SIG-M5 treated with dmso at 0.1 percent for 504 hours (cell line): ENCODE data around the gene NFIA.

ENCODE experiments used
- DNase-seq: peaks from one replicate; lab custom pipeline; 2025; ENCODE audit not compliant: unreplicated experiment; lab: John Stamatoyannopoulos, UW

NFIA gene

GRCh38 chr1:61420909-61421835, 338.8 kb downstream of the NFIA start:
- DNase-seq, result no peak

DNA sequence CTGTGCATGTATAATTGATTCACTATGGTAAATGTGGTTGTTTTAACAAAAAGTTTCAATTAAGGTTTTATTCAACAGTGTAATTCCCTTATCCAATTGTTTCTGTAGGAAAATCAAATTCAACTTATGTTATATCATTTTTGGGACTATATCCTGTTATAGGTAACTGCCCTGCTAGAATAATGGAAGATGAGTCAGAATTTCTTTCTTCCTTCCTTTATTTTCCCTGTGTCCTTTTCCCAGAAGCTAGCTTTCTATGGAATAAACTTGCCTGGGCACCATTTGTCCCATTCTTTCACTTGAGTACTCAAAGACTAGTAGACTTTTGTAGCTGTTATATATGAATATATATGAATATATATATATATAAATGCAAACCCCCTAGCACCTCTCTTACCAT, 341.3 kb downstream of the NFIA start:
- no peak for DNase-seq

DNA sequence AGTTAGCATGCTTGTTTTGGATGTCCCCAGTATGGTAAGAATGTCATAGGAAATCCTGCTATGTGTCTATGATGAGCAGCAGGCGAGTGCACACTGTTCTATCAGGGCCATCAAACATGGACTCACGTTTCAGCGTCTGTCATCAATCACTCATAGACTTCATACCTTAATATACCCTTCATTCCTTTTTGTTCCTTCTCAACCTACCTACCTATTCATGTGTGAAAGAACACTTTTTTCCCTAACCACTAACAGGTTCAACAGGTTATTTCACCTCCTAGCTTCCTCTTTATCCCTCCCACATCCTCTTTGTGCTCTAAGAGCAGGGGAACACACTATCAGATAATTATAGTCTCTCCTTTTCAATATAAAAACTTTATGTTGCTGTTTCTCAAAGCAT, 342.0 kb downstream of the NFIA start:
- DNase-seq, result no peak

DNA sequence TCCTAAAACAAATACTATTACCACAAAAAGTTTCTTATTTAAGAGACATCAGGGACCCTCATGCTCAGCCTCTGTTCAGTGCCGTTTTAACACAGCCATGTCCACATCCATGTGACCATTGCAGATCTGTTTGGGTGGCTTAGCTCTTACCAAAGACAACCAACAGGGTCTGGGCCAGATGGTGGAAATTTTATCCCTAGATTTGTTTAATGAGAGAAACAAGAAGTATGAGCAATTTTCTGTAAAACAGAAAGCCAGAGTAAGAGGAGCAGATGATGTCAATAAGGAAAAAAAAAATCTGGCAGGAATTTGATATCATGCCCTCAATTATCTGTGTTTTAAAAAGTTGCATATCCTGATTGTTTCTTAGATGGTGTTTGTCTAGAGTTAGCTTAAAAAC, 342.7 kb downstream of the NFIA start:
- no peak for DNase-seq

DNA sequence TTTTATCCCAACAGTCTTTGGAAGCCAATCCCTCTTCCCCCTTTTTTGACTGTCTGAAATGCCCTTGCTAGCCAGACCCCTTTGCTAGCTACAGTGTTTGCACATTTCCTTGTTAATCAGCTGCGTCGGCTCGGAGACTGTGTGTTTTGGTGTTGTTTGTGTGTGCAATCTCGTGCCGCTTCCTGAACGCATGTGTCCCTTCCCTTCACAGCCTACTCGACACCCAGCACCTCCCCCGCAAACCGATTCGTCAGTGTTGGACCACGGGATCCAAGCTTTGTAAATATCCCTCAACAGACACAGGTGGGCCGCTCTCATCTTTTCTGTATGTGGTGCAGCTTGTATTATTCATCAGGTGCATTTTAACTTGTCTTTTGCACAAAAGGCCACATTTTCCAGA, 343.9 kb downstream of the NFIA start:
- no peak for DNase-seq

- no peak for DNase-seq
Observed at GRCh38 chr1:61426885-61427284, 344.5 kb downstream of the NFIA start.

DNA sequence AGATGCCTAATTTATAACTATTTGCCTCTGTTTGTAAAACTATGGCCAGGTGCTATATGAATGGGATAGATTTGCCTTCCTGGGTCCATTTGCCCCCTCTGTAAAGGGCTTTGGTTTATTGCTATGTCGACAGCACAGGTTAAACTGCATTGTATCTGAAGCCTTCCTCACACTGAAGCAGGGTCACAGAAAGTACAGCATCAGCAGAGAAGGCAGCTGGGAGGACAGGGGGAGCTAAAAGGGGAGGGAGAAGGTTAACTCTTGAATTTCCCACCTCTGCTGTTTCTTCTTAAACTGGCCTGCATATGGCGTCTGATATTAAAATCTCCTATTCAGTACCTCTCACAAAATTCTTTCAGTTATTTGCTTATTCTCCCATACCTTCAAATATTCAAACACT, 345.1 kb downstream of the NFIA start:
- DNase-seq, result no peak

DNA sequence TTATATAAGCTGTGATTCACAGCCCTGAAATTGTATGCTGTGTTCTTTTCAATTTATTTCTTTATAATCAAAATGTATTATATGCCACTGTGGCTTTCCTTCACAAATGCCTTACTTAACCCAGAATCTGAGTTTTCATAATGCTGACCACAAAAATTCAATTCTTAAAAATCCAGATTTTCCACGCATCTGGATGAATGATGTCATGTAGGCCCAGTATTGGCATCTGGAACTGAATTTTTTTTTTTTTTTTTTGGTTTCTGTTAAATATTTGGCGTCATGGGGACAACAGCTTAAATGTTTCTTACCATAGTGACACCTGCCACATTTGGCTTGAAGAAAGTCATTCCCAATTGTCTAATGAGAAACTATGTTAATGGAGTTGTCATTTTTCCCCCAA, 345.8 kb downstream of the NFIA start:
- no peak for DNase-seq

GRCh38 chr1:61432616-61433388, 350.4 kb downstream of the NFIA start:
- no peak for DNase-seq

- DNase-seq, result no peak
Observed at GRCh38 chr1:61433646-61434045, 351.3 kb downstream of the NFIA start.

DNA sequence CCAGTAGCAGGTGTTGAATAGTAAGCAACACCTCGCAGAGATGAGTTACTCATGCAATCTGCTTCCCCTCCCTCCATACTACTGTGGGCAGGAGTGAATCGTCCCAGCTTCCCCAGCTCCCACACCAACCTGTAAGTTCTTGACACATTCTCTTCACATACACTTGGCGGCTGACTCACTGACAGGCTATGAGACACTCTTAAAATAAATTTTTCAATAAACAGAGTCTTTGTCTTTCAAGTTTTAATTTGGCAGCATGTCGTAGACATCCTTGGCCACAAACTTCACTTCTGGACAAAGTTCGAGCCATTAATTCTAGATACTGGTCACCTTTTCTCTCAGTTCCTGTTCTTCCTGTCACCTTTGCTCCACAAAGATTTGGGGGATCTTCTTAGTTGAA, 351.9 kb downstream of the NFIA start:
- DNase-seq, result no peak

DNA sequence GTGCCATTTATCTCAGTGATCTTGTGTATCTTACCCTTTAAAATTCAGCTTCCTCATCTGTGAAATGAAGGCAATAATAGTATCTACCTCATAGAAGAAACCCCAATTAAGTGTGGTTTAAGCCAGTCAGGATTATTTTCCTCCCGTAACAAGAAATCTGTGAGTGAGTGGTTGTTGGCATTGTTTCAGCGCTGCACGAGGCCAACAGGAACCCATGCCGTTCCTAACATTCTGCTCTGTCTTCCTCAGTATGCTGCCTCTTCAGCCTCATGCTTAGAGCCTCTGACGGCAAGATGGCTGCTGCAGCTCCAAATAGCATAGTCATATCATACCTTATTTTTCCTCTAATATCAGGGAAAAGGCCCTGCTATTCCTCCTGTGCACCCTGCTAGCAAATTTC, 352.9 kb downstream of the NFIA start:
- DNase-seq, result no peak

GRCh38 chr1:61436016-61436415, 353.7 kb downstream of the NFIA start:
- DNase-seq, result no peak

- no peak for DNase-seq
Observed at GRCh38 chr1:61436491-61437120, 354.2 kb downstream of the NFIA start.

DNA sequence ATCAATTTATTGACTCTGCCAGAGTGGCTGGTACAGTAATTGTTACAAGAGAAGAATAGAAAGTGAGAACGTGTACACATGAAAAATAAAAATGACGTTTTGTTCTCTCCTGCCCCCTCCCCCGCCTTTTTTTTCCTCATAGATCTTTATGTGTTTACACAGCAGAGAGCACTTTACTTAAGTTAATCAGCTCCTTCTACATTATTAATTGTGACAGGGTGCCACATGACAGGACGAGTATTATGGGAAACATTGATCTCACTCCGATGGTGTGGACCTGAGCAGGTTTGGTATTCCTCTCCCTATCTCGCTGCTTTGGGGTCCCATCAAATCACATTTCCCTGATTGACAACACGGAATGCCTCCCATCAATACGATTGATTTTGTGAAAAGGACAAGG, 356.9 kb downstream of the NFIA start:
- DNase-seq, result no peak

GRCh38 chr1:61441723-61442262, 359.4 kb downstream of the NFIA start:
- no peak for DNase-seq

DNA sequence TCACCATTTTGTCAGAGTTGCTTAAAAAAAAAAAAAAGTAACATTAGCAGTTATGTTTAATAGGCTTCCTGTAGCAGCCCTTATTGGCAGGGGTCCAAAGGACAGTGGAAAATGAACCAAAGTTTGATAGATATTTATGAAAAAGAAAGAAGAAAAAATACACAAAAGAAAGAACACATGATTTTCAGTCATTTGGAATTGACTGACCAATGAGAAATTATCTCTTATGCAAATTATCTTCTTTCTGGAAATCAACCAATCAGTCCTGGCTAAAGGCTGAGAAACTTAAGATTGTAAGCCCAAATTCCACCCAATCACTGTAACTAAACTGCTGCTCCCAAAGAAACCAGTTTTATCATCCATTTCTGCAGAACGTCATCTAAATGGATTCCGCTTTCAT, 360.2 kb downstream of the NFIA start:
- no peak for DNase-seq

DNA sequence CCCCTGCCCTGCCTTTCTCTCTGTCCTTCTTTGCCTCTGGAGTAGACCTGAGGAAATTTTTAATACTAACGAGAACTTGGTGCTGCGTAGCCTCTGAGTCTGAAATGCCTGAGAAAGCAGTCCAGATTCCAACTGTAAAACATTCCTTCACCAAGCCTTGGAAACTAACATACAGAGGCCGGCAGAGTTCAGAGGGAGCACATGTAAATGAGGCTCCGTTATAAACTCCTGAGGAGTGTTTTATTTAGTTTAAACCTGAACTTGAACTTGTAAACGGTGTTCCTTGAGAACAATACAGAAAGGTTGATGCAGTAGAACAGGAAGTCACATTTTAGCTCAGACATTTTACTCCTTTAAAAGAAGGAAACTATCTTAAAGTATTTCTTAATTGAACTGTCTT, 361.9 kb downstream of the NFIA start:
- DNase-seq, result no peak

- DNase-seq, result no peak
Observed at GRCh38 chr1:61445269-61445825, 363.0 kb downstream of the NFIA start.

DNA sequence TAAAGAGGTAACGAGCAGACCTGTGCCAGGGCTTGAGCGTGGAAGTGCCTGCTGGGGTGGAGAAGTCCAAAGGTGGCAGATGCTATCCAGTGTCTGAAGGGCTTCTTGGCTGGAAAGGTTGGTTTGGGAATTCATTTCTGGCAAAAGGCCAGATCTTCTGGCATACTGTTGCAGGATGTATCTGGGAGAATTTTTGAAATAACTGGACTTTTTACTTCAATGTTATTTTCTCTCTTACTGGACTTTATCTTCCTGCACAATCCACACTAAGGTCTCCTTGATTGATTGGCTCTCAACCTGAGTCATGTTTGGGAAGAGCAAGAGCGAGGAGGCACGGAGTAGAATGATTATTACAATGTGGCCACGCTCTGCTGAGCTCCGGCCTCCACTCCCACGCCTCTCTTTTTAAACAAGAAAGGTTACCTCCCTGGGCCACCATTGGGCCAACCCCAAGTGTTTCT, 364.2 kb downstream of the NFIA start:
- no peak for DNase-seq
